OCI-LY3 (cell line): ENCODE measurements around the gene TENT5C.

Source experiments
- EZH2phosphoT487 ChIP-seq: fragments of 200-600 bp; shearing (Covaris generic); IDR thresholded peaks from 2 replicates; pipeline ENCODE4 v1.6.1; 2018; ENCODE audit warnings: antibody characterized with exemption, mixed run types, low read depth
- TF ChIP-seq, protein P1 (sequence below): fragments of 200-600, 300-600 bp; sonication (generic); IDR thresholded peaks from 2 replicates; pipeline ENCODE4 v1.5.1; 2014; ENCODE audit warnings: antibody characterized with exemption, low read length, low read depth

DNA sequence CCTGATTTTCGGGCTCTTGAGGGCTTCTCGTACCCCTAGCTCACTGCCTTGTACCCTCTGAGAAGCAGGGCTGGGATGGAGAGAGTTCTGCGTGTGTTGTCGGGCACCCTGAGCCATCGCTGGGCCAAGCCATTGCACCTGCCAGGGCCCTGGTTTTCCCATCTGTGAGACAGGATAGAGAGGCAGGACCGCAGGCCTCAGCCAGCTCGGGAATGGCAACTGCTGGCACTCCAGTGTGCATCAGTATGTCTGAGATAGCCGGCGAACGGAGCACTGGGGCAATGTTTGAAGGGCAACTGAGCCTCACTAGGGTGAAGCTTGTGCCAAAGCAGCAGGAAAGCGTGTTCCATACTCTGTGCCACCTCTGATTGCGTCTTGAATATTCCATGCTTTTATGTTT, 66.9 kb downstream of the TENT5C start:
- TF ChIP-seq, protein P1, sequence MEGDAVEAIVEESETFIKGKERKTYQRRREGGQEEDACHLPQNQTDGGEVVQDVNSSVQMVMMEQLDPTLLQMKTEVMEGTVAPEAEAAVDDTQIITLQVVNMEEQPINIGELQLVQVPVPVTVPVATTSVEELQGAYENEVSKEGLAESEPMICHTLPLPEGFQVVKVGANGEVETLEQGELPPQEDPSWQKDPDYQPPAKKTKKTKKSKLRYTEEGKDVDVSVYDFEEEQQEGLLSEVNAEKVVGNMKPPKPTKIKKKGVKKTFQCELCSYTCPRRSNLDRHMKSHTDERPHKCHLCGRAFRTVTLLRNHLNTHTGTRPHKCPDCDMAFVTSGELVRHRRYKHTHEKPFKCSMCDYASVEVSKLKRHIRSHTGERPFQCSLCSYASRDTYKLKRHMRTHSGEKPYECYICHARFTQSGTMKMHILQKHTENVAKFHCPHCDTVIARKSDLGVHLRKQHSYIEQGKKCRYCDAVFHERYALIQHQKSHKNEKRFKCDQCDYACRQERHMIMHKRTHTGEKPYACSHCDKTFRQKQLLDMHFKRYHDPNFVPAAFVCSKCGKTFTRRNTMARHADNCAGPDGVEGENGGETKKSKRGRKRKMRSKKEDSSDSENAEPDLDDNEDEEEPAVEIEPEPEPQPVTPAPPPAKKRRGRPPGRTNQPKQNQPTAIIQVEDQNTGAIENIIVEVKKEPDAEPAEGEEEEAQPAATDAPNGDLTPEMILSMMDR = no peak
- no peak for TF ChIP-seq EZH2phosphoT487
